A172 (cell line): Measurements from ENCODE around the gene OBSCN. TPM values are rescaled to one million over a fixed set of nuclear protein-coding genes. Genes with fewer than 3 reads are reported as not detected.

Experiments used
- DNase-seq: peaks from one replicate; pipeline ENCODE4 v3.0.0-alpha.2; 2015; ENCODE audit warnings: low spot score
- total RNA-seq: library from RNA; depleted of rRNA; stranded (reverse); fragments of >200 nt; shearing (Covaris generic); gene quantifications from 2 replicates; pipeline ENCODE4 v1.2.3, GENCODE V29; 2014

Gene OBSCN
- total RNA-seq, 1 experiment from 2014 or later: 9.9 TPM

- no peak for DNase-seq
Measured at GRCh38 chr1:228287541-228288425, 79.9 kb downstream of the OBSCN start.

- DNase-seq: no peak
Measured at GRCh38 chr1:228288536-228289238, 80.8 kb downstream of the OBSCN start.

GRCh38 chr1:228289239-228289849 is 81.5 kb downstream of the OBSCN start:
- DNase-seq: no peak

GRCh38 chr1:228289996-228290881 is 82.4 kb downstream of the OBSCN start:
- no peak for DNase-seq

GRCh38 chr1:228291906-228292608 is 84.2 kb downstream of the OBSCN start:
- DNase-seq: no peak

GRCh38 chr1:228292609-228292911 is 84.7 kb downstream of the OBSCN start:
- DNase-seq: no peak

GRCh38 chr1:228293393-228293792 is 85.5 kb downstream of the OBSCN start:
- DNase-seq: no peak

GRCh38 chr1:228293816-228294500 is 86.1 kb downstream of the OBSCN start:
- no peak for DNase-seq

- no peak for DNase-seq
Measured at GRCh38 chr1:228294717-228295116, 86.9 kb downstream of the OBSCN start.

- no peak for DNase-seq
Measured at GRCh38 chr1:228295201-228295600, 87.4 kb downstream of the OBSCN start.

- DNase-seq: no peak
Measured at GRCh38 chr1:228295981-228296380, 88.1 kb downstream of the OBSCN start.

GRCh38 chr1:228297242-228297641 is 89.4 kb downstream of the OBSCN start:
- no peak for DNase-seq

- DNase-seq: no peak
Measured at GRCh38 chr1:228297822-228298221, 90.0 kb downstream of the OBSCN start.

- DNase-seq: no peak
Measured at GRCh38 chr1:228298471-228298870, 90.6 kb downstream of the OBSCN start.

GRCh38 chr1:228299211-228299610 is 91.4 kb downstream of the OBSCN start:
- no peak for DNase-seq

- no peak for DNase-seq
Measured at GRCh38 chr1:228299901-228300300, 92.1 kb downstream of the OBSCN start.

- DNase-seq: no peak
Measured at GRCh38 chr1:228302086-228302485, 94.2 kb downstream of the OBSCN start.

GRCh38 chr1:228303596-228303995 is 95.8 kb downstream of the OBSCN start:
- no peak for DNase-seq

GRCh38 chr1:228304225-228304624 is 96.4 kb downstream of the OBSCN start:
- DNase-seq: no peak

- no peak for DNase-seq
Measured at GRCh38 chr1:228304766-228305395, 97.0 kb downstream of the OBSCN start.
